SK-N-MC (cell line): ENCODE results near the gene APOA1.
"Not testable (repeated sequence)": the region's sequence is repeated elsewhere in the genome, so short reads cannot be mapped to it uniquely, and the experiment has no call there.

Experiments used
- DNase-seq: peaks from one replicate; pipeline ENCODE4 v3.0.0-alpha.2; 2011; ENCODE audit warnings: low read depth, low spot score
- H3K27ac ChIP-seq: fragments of 200-600 bp; sonication (generic); 2 replicates; pipeline ENCODE4 v1.5.1; 2016; ENCODE audit warnings: mixed run types
- H3K36me3 ChIP-seq: fragments of 200-600 bp; sonication (generic); 2 replicates; pipeline ENCODE4 v1.6.1; 2017; ENCODE audit warnings: antibody characterized with exemption, low read length, mixed read lengths; ENCODE audit not compliant: insufficient read depth
- H3K4me3 ChIP-seq: fragments of 200-600 bp; sonication (generic); 2 replicates; pipeline ENCODE4 v1.5.1; 2016
- H3K9ac ChIP-seq: fragments of 200-600 bp; sonication (generic); 2 replicates; pipeline ENCODE4 v1.8.0; 2017; ENCODE audit warnings: mixed run types, mixed read lengths; ENCODE audit not compliant: insufficient read length
- H3K9me3 ChIP-seq: fragments of 200-600 bp; sonication (generic); 2 replicates; pipeline ENCODE4 v1.6.1; 2017; ENCODE audit warnings: low read depth, mild to moderate bottlenecking, antibody characterized with exemption, low read length, moderate library complexity, mixed read lengths
- EZH2 ChIP-seq: fragments of 200-600 bp; sonication (generic); IDR thresholded peaks from one replicate; pipeline ENCODE4 v1.6.1; 2017; ENCODE audit warnings: antibody characterized with exemption
- FOXP2 ChIP-seq: optimal IDR thresholded peaks from 2 replicates; pipeline ENCODE3; 2011; ENCODE audit warnings: mild to moderate bottlenecking, moderate library complexity; ENCODE audit not compliant: insufficient read depth; ENCODE audit errors: extremely low read length, control extremely low read depth
- POLR2AphosphoS5 ChIP-seq: IDR thresholded peaks from 2 replicates; pipeline ENCODE4 v1.6.1; 2012; ENCODE audit warnings: mild to moderate bottlenecking, low read depth, low read length, borderline replicate concordance

Gene APOA1

GRCh38 chr11:116842909-116843308 is 5.5 kb upstream of the APOA1 start:
- TF ChIP-seq EZH2 (no peak), POLR2AphosphoS5 (no peak), FOXP2 (no peak)
- H3K27ac ChIP-seq: no peak overlapping the region
- peaks cover 40% of the 10 kb centered on the region for H3K36me3 ChIP-seq
- H3K9me3 ChIP-seq: no peaks in the 10 kb centered on the region
- no peak overlapping the region for H3K4me3 ChIP-seq
- DNase-seq: no peak
- H3K9ac ChIP-seq: no peak overlapping the region

GRCh38 chr11:116842117-116842516 is 4.7 kb upstream of the APOA1 start:
- DNase-seq: no peak
- no peak for TF ChIP-seq EZH2
- no peak for TF ChIP-seq FOXP2
- no peak for TF ChIP-seq POLR2AphosphoS5
- H3K9ac ChIP-seq: no peak overlapping the region
- peaks cover 33% of the 10 kb centered on the region for H3K36me3 ChIP-seq
- no peaks in the 10 kb centered on the region for H3K9me3 ChIP-seq
- H3K27ac ChIP-seq: no peak overlapping the region
- H3K4me3 ChIP-seq: no peak overlapping the region

DNA sequence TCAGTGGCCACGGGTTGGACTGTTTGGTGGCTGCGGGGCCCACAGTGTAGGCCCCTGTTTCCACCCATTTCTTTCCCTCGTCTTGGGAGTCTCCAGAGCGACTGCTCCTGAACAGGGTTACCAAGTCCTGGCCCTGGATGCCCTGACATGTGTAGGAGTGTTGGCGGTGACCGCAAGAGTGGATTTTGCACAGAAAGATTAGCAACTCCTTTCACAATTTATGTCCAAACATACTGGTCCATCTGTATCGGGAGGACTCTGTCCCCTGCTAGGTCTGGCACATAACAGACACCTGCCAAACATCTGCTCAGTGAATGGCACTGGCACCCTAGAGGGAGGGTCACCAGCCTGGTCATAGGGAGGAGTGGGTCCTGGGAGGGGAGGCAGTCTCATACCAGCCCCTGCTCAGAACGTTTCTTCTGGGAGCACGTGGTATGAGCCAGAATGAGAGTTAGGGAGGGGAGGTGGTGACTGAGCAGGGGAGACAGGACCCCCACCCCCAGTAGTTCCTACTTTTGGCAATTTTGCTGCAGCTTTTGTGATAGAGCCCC is 3.4 kb upstream of the APOA1 start:
- H3K9me3 ChIP-seq: no peaks in the 10 kb centered on the region
- no peak for DNase-seq
- TF ChIP-seq FOXP2 (no peak), POLR2AphosphoS5 (no peak)
- no peak overlapping the region for H3K27ac ChIP-seq
- no peak overlapping the region for H3K9ac ChIP-seq
- H3K4me3 ChIP-seq: no peak overlapping the region
- H3K36me3 ChIP-seq: peaks cover 20% of the 10 kb centered on the region

DNA sequence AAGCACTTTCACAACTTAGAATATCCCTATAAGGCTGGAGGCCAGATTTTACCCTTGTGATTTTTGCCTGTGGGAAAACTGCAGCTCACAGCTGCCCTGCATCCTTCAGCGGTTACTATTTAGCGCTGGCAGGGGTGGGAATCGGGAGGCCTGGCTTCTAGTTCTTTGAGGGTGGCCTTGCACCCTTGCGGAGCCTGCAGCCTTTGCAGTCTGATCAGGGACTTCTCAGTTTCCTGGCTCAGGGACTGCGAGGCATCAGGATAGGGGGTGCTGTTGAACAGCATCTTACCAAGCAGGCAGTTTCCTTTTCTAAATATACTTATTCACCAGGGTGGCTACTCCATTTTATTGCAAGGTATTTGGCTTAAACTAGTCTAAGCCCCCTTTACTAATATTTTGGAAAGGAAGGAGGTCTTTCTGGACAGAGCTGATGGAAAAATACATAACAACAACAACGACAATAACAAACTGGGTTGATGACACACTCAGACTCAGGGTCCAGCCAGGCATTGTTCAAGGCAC is 2.9 kb upstream of the APOA1 start:
- H3K36me3 ChIP-seq: peaks cover 14% of the 10 kb centered on the region; the same call in 1 of the 2 replicates
- H3K9ac ChIP-seq: no peak overlapping the region
- no peak overlapping the region for H3K4me3 ChIP-seq
- TF ChIP-seq FOXP2 (no peak), POLR2AphosphoS5 (no peak), EZH2 (no peak)
- H3K27ac ChIP-seq: no peak overlapping the region
- no peaks in the 10 kb centered on the region for H3K9me3 ChIP-seq
- DNase-seq: no peak

GRCh38 chr11:116838321-116839084 is 1.1 kb upstream of the APOA1 start:
- peaks cover 3% of the 10 kb centered on the region; the same call in 1 of the 2 replicates for H3K36me3 ChIP-seq
- H3K9ac ChIP-seq: no peak overlapping the region
- no peaks in the 10 kb centered on the region for H3K9me3 ChIP-seq
- DNase-seq: no peak
- H3K4me3 ChIP-seq: no peak overlapping the region
- TF ChIP-seq FOXP2: no peak
- no peak for TF ChIP-seq POLR2AphosphoS5
- no peak for TF ChIP-seq EZH2
- no peak overlapping the region for H3K27ac ChIP-seq

- Histone ChIP-seq H3K9me3 (no peaks in the 10 kb centered on the region), H3K9ac (no peak overlapping the region), H3K27ac (no peak overlapping the region), H3K36me3 (no peaks in the 10 kb centered on the region), H3K4me3 (no peak overlapping the region)
- TF ChIP-seq EZH2 (no peak), POLR2AphosphoS5 (no peak), FOXP2 (no peak)
- no peak for DNase-seq
Measured at GRCh38 chr11:116836632-116836991, 810 bp downstream of the APOA1 start.

- DNase-seq: peak; percentile 42
- Histone ChIP-seq H3K9ac (peak overlapping the region; percentile 68), H3K27ac (no peak overlapping the region), H3K36me3 (no peaks in the 10 kb centered on the region), H3K9me3 (no peaks in the 10 kb centered on the region), H3K4me3 (peak overlapping the region; percentile 82)
- TF ChIP-seq POLR2AphosphoS5: peak; percentile 66; the same call in 1 of the 2 replicates
- no peak for TF ChIP-seq EZH2
- TF ChIP-seq FOXP2: peak; percentile 22
Measured at GRCh38 chr11:116835791-116836631, 1.4 kb downstream of the APOA1 start.

DNA sequence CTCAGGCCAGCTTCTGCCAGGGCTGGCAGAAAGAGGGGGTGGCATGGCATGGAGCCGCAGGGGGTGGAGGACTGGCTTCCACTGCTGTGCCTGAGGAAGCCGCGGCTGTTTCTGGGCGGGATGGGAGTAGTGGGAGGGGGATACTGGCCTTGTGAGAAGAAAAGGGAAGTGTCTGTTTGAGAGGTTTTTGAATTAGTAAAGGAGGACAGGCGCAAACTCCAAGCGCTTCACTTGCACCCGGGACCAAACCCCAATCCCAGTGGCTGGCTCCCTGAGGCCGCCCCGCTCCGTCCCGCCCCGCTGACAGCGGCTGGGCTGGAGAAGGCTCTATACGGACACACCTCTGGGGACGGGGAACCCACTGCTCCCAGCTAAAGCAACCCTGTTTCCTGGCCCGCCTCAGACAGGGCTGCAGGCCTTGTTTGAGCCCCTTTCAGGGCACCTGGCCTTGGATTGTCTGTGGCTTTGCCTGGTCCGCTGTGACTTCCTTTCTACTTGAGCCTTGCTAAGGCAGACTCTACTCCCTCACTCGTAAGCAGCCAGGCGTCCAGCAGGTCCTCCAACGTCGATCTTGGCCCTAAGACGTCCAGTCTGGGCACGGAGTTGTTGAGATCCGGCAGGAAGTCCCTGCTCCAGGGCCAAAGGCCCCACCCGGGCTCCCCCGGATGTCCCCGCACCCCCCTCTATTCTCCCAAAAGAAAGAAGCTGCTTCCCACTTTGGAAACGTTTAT is 2.2 kb downstream of the APOA1 start:
- no peak for DNase-seq
- no peak overlapping the region for H3K27ac ChIP-seq
- no peaks in the 10 kb centered on the region for H3K9me3 ChIP-seq
- no peaks in the 10 kb centered on the region for H3K36me3 ChIP-seq
- peak overlapping the region; percentile 82 for H3K4me3 ChIP-seq
- H3K9ac ChIP-seq: peak overlapping the region; percentile 68
- TF ChIP-seq POLR2AphosphoS5 (no peak), FOXP2 (no peak), EZH2 (no peak)

DNA sequence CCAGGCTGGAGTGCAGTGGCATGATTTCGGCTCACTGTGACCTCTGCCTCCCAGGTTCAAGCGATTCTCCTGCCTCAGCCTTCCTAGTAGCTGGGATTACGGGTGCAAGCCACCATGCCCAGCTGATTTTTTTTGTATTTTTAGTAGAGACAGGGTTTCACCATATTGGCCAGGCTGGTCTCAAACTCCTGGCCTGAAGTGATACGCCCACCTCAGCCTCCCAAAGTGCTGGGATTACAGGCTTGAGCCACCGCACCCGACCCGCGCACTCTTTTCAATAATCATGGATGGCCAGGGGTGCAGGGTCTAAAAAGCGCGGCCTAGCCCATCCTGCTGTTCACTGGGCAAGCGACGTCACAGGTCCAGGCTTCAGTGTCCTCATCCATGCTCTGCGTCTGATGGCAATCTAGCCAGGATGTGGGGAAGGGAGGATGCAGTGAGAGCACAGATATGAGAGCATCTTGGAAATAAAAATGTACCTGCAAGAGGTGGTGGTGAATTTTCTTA is 2.8 kb downstream of the APOA1 start:
- DNase-seq, H3K36me3 ChIP-seq, H3K9me3 ChIP-seq, H3K27ac ChIP-seq, H3K9ac ChIP-seq, H3K4me3 ChIP-seq: not testable (repeated sequence)
